ENCODE results near the gene BMP8B.

- no peak for TF ChIP-seq EP300 (IDR thresholded peaks at IDR 0.05; ENCODE audit: borderline replicate concordance in 1 of 2, low read depth in 1 of 2, low read length in 1 of 2)
- no peak for TF ChIP-seq GATA2 (CRISPR knock-in tag; IDR thresholded peaks at IDR 0.05)
- TF ChIP-seq CTCF (IDR thresholded peaks at IDR 0.05) = no peak
- TF ChIP-seq USF2 (IDR thresholded peaks at IDR 0.05; ENCODE audit: borderline replicate concordance, low read depth, low read length) = no peak
Measured at GRCh38 chr1:39713557-39713956, 75.1 kb downstream of the BMP8B start.
